ENCODE results near the gene STIM2. TPM values are rescaled to one million over a fixed set of nuclear protein-coding genes. Genes with fewer than 3 reads are reported as not detected.
"Not testable (repeated sequence)": the region's sequence is repeated elsewhere in the genome, so short reads cannot be mapped to it uniquely, and the experiment has no call there.

The STIM2 gene
- total and polyA plus RNA-seq, 2 donors (not counting 1 experiment from before 2014, with no cell fraction given), result 48.6 to 96.0 TPM

GRCh38 chr4:26892480-26893150, 32.0 kb downstream of the STIM2 start:
- Mint-ChIP-seq H3K27ac (peak overlapping the region; percentile 64), H3K9me3 (ENCODE audit: insufficient read depth) (peaks cover 4% of the 10 kb centered on the region), H3K4me1 (peaks cover 78% of the 10 kb centered on the region), H3K4me3 (peak overlapping the region; percentile 9), H3K27me3 (no peaks in the 10 kb centered on the region)
- ChIA-PET CTCF (interaction anchor here (0.5 kb wide), 1 partner anchor 11 kb away, joined by 4 read pairs; no protein-coding TSS in a partner anchor), POLR2A (no interaction called here)
- H3K36me3 ChIP-seq (replicated peaks in 1 of 2; ENCODE audit: control extremely low read depth in 1 of 2, control insufficient read depth in 1 of 2, extremely low read depth in 1 of 2, insufficient read depth in 2 of 2, low read length in 1 of 2), result peaks cover 3 to 5% of the 10 kb centered on the region in 2 experiments
- H3K4me2 ChIP-seq (replicated peaks; ENCODE audit: low read depth, low read length, poor library complexity, severe bottlenecking), result no peak overlapping the region
- H3K27ac ChIP-seq (ENCODE audit: low read length in 2 of 2), result no peak overlapping the region
- H3K4me1 ChIP-seq (ENCODE audit: control insufficient read depth in 2 of 2, insufficient read depth in 2 of 2, low read length in 2 of 2), result peaks cover 32 to 39% of the 10 kb centered on the region in 2 donors
- no CpG with 5 or more reads among the region's 3 CpGs for WGBS (ENCODE audit: insufficient coverage)
- DNase-seq (no peak), ATAC-seq (ENCODE audit: low read depth) (no peak)
- no peak overlapping the region for H2AFZ ChIP-seq (ENCODE audit: insufficient read depth, low read depth, low read length, poor library complexity, severe bottlenecking)
- H3K4me3 ChIP-seq (ENCODE audit: control extremely low read depth in 1 of 5, extremely low read depth in 1 of 5, insufficient read depth in 1 of 5, low read depth in 2 of 5, low read length in 4 of 5), result no peak overlapping the region
- intact Hi-C loops (cut with micrococcal nuclease), result no loop called here
- peaks cover 98% of the 10 kb centered on the region for H3K79me2 ChIP-seq (ENCODE audit: control insufficient read depth, insufficient read depth, low read length)
- no peak overlapping the region for H3K9ac ChIP-seq (ENCODE audit: low read length)
- no peaks in the 10 kb centered on the region for H3K9me3 ChIP-seq (ENCODE audit: control extremely low read depth in 1 of 3, control insufficient read depth in 2 of 3, insufficient read depth in 1 of 3, low read length in 2 of 3)
- peaks cover 17% of the 10 kb centered on the region for H4K20me1 ChIP-seq (ENCODE audit: control insufficient read depth, insufficient read depth, low read length, poor library complexity, severe bottlenecking)
- no peaks in the 10 kb centered on the region for H3K27me3 ChIP-seq (replicated peaks in 1 of 4; ENCODE audit: control extremely low read depth in 1 of 4, control insufficient read depth in 3 of 4, insufficient read depth in 4 of 4, low read length in 3 of 4)
- TF ChIP-seq EZH2 (IDR thresholded peaks at IDR 0.05; ENCODE audit: borderline replicate concordance, insufficient read depth, low read depth, low read length, poor library complexity, severe bottlenecking), result no peak
- no peak for TF ChIP-seq CTCF (IDR thresholded peaks at IDR 0.05)

GRCh38 chr4:26893491-26893890, 32.9 kb downstream of the STIM2 start:
- no peak overlapping the region for H3K4me3 Mint-ChIP-seq
- H3K79me2 ChIP-seq (ENCODE audit: control insufficient read depth, insufficient read depth, low read length), result peaks cover 98% of the 10 kb centered on the region
- H3K9me3 ChIP-seq (ENCODE audit: control extremely low read depth in 1 of 3, control insufficient read depth in 2 of 3, insufficient read depth in 1 of 3, low read length in 2 of 3), result no peaks in the 10 kb centered on the region
- H3K27ac Mint-ChIP-seq, result peak overlapping the region; percentile 60
- no peaks in the 10 kb centered on the region for H3K27me3 Mint-ChIP-seq
- ChIA-PET CTCF (no interaction called here), POLR2A (no interaction called here)
- TF ChIP-seq EZH2 (IDR thresholded peaks at IDR 0.05; ENCODE audit: borderline replicate concordance, insufficient read depth, low read depth, low read length, poor library complexity, severe bottlenecking) (no peak), CTCF (IDR thresholded peaks at IDR 0.05) (no peak)
- no peak overlapping the region for H3K9ac ChIP-seq (ENCODE audit: low read length)
- no peaks in the 10 kb centered on the region for H3K27me3 ChIP-seq (replicated peaks in 1 of 4; ENCODE audit: control extremely low read depth in 1 of 4, control insufficient read depth in 3 of 4, insufficient read depth in 4 of 4, low read length in 3 of 4)
- H3K9me3 Mint-ChIP-seq (ENCODE audit: insufficient read depth), result peaks cover 4% of the 10 kb centered on the region
- intact Hi-C loops (cut with micrococcal nuclease), result no loop called here
- H3K4me1 ChIP-seq (ENCODE audit: control insufficient read depth in 2 of 2, insufficient read depth in 2 of 2, low read length in 2 of 2), result peaks cover 33 to 41% of the 10 kb centered on the region in 2 donors
- DNase-seq (no peak), ATAC-seq (ENCODE audit: low read depth) (no peak)
- H3K4me1 Mint-ChIP-seq, result peaks cover 78% of the 10 kb centered on the region
- no CpG with 5 or more reads among the region's 2 CpGs for WGBS (ENCODE audit: insufficient coverage)
- H3K36me3 ChIP-seq (replicated peaks in 1 of 2; ENCODE audit: control extremely low read depth in 1 of 2, control insufficient read depth in 1 of 2, extremely low read depth in 1 of 2, insufficient read depth in 2 of 2, low read length in 1 of 2), result peaks cover 3 to 4% of the 10 kb centered on the region in 2 experiments
- no peak overlapping the region for H3K4me3 ChIP-seq (ENCODE audit: control extremely low read depth in 1 of 5, extremely low read depth in 1 of 5, insufficient read depth in 1 of 5, low read depth in 2 of 5, low read length in 4 of 5)
- H2AFZ ChIP-seq (ENCODE audit: insufficient read depth, low read depth, low read length, poor library complexity, severe bottlenecking), result no peak overlapping the region
- H4K20me1 ChIP-seq (ENCODE audit: control insufficient read depth, insufficient read depth, low read length, poor library complexity, severe bottlenecking), result peaks cover 21% of the 10 kb centered on the region
- no peak overlapping the region for H3K4me2 ChIP-seq (replicated peaks; ENCODE audit: low read depth, low read length, poor library complexity, severe bottlenecking)
- H3K27ac ChIP-seq (ENCODE audit: low read length in 2 of 2), result peak overlapping the region in 1 of 2 donors; percentile 17

GRCh38 chr4:26894881-26895280, 34.2 kb downstream of the STIM2 start:
- H3K27me3 Mint-ChIP-seq; H3K27me3 ChIP-seq (replicated peaks in 1 of 4; ENCODE audit: control extremely low read depth in 1 of 4, control insufficient read depth in 3 of 4, insufficient read depth in 4 of 4, low read length in 3 of 4); CTCF ChIA-PET; H3K9me3 ChIP-seq (ENCODE audit: control extremely low read depth in 1 of 3, control insufficient read depth in 2 of 3, insufficient read depth in 1 of 3, low read length in 2 of 3); H3K4me3 ChIP-seq (ENCODE audit: control extremely low read depth in 1 of 5, extremely low read depth in 1 of 5, insufficient read depth in 1 of 5, low read depth in 2 of 5, low read length in 4 of 5); H3K9me3 Mint-ChIP-seq (ENCODE audit: insufficient read depth); H3K4me2 ChIP-seq (replicated peaks; ENCODE audit: low read depth, low read length, poor library complexity, severe bottlenecking); H3K27ac ChIP-seq (ENCODE audit: low read length in 2 of 2); POLR2A ChIA-PET; H2AFZ ChIP-seq (ENCODE audit: insufficient read depth, low read depth, low read length, poor library complexity, severe bottlenecking); H3K9ac ChIP-seq (ENCODE audit: low read length); ATAC-seq (ENCODE audit: low read depth); H3K27ac Mint-ChIP-seq; H3K36me3 ChIP-seq (replicated peaks in 1 of 2; ENCODE audit: control extremely low read depth in 1 of 2, control insufficient read depth in 1 of 2, extremely low read depth in 1 of 2, insufficient read depth in 2 of 2, low read length in 1 of 2); H3K4me3 Mint-ChIP-seq; DNase-seq: not testable (repeated sequence)
- intact Hi-C loops (cut with micrococcal nuclease), result loop anchor here (5.0 kb wide), 1 partner anchor 33 kb away; the partner anchor contains the start of gene STIM2
- Histone ChIP-seq H3K4me1 (ENCODE audit: control insufficient read depth in 2 of 2, insufficient read depth in 2 of 2, low read length in 2 of 2) (peaks cover 22 to 31% of the 10 kb centered on the region in 2 donors), H3K79me2 (ENCODE audit: control insufficient read depth, insufficient read depth, low read length) (peaks cover 98% of the 10 kb centered on the region), H4K20me1 (ENCODE audit: control insufficient read depth, insufficient read depth, low read length, poor library complexity, severe bottlenecking) (peaks cover 21% of the 10 kb centered on the region)
- H3K4me1 Mint-ChIP-seq, result peaks cover 71% of the 10 kb centered on the region
- WGBS (ENCODE audit: insufficient coverage), result 100% methylated on average over 2 of the region's 7 CpGs

Measured in B cell (primary cell).